HEK293 (cell line): ENCODE data around the gene SNX7.

Experiments used
- CTCF ChIP-seq: fragments of 450-650 bp; formaldehyde crosslinking; IDR thresholded peaks from 2 replicates; pipeline ENCODE4 v1.5.1; 2016; ENCODE audit warnings: missing biosample characterization, missing genetic modification characterization
- KLF1 ChIP-seq: fragments of 450-650 bp; formaldehyde crosslinking; IDR thresholded peaks from 2 replicates; pipeline ENCODE4 v1.5.1; 2016; ENCODE audit warnings: missing biosample characterization, missing genetic modification characterization
- PBX3 ChIP-seq: sonication (generic); formaldehyde crosslinking; IDR thresholded peaks from 2 replicates; pipeline ENCODE4 v1.8.1; 2022; ENCODE audit warnings: mild to moderate bottlenecking, moderate library complexity, missing genetic modification reagents
- PRDM1 ChIP-seq: fragments of 450-650 bp; formaldehyde crosslinking; IDR thresholded peaks from 2 replicates; pipeline ENCODE4; 2016; ENCODE audit warnings: missing biosample characterization, missing genetic modification characterization
- REPIN1 ChIP-seq: fragments of 450-650 bp; formaldehyde crosslinking; IDR thresholded peaks from 2 replicates; pipeline ENCODE4 v1.5.1; 2017; ENCODE audit warnings: missing biosample characterization, missing genetic modification characterization, low read depth
- ZNF514 ChIP-seq: fragments of 450-650 bp; formaldehyde crosslinking; IDR thresholded peaks from 2 replicates; pipeline ENCODE4 v1.5.1; 2016; ENCODE audit warnings: missing biosample characterization, missing genetic modification characterization
- ZNF558 ChIP-seq: fragments of 450-650 bp; formaldehyde crosslinking; IDR thresholded peaks from 2 replicates; pipeline ENCODE4 v1.5.1; 2016; ENCODE audit warnings: missing biosample characterization, missing genetic modification characterization
- TF ChIP-seq, protein P1 (sequence below): IDR thresholded peaks from 2 replicates; pipeline ENCODE4 v1.6.1; 2011; ENCODE audit warnings: mild to moderate bottlenecking, low read depth, low read length, borderline replicate concordance

GRCh38 chr1:98791498-98791897 is 130.0 kb downstream of the SNX7 start:
- TF ChIP-seq CTCF (no peak), KLF1 (tag by site-specific recombination) (no peak), REPIN1 (tag by site-specific recombination) (no peak), ZNF514 (tag by site-specific recombination) (no peak), PBX3 (CRISPR knock-in tag) (no peak), ZNF558 (tag by site-specific recombination) (no peak), PRDM1 (no peak)
- TF ChIP-seq, protein P1, sequence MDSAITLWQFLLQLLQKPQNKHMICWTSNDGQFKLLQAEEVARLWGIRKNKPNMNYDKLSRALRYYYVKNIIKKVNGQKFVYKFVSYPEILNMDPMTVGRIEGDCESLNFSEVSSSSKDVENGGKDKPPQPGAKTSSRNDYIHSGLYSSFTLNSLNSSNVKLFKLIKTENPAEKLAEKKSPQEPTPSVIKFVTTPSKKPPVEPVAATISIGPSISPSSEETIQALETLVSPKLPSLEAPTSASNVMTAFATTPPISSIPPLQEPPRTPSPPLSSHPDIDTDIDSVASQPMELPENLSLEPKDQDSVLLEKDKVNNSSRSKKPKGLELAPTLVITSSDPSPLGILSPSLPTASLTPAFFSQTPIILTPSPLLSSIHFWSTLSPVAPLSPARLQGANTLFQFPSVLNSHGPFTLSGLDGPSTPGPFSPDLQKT: no peak
